GM10847 (cell line): ENCODE measurements around the gene ACSF2.
A peak's percentile ranks its signal among the peaks of the same experiment; 100 is the strongest.

Source experiments
- POLR2A ChIP-seq: IDR thresholded peaks from 2 replicates; pipeline ENCODE4 v1.6.1; 2011; ENCODE audit not compliant: insufficient read length; ENCODE audit errors: extremely low read depth

ACSF2 gene

GRCh38 chr17:50397111-50397918 is 28.7 kb upstream of the ACSF2 start, which contains the start of gene LRRC59:
Gene LRRC59 (minus strand): TSS chr17:50397523. CDS start chr17:50397317, 206 bp downstream.
- TF ChIP-seq POLR2A: peak; percentile 89

- no peak for TF ChIP-seq POLR2A
These were observed 28.1 kb upstream of the ACSF2 start for GRCh38 chr17:50397919-50398285.

- no peak for TF ChIP-seq POLR2A
These were observed 19.4 kb upstream of the ACSF2 start for GRCh38 chr17:50406578-50406977.

GRCh38 chr17:50407921-50408320 is 18.1 kb upstream of the ACSF2 start:
- TF ChIP-seq POLR2A: no peak

- no peak for TF ChIP-seq POLR2A
These were observed 13.8 kb upstream of the ACSF2 start for GRCh38 chr17:50412188-50412732.

- TF ChIP-seq POLR2A: no peak
These were observed 11.2 kb upstream of the ACSF2 start for GRCh38 chr17:50414808-50415207.

GRCh38 chr17:50420419-50421112 is 5.5 kb upstream of the ACSF2 start:
- no peak for TF ChIP-seq POLR2A

- no peak for TF ChIP-seq POLR2A
These were observed 4.5 kb upstream of the ACSF2 start for GRCh38 chr17:50421308-50422051.

- TF ChIP-seq POLR2A: no peak
These were observed 3.3 kb upstream of the ACSF2 start for GRCh38 chr17:50422738-50423137.

- no peak for TF ChIP-seq POLR2A
These were observed 2.4 kb upstream of the ACSF2 start for GRCh38 chr17:50423553-50424159.

GRCh38 chr17:50424246-50424995 is 1.6 kb upstream of the ACSF2 start:
- no peak for TF ChIP-seq POLR2A

GRCh38 chr17:50424996-50425681 is 879 bp upstream of the ACSF2 start:
- TF ChIP-seq POLR2A: no peak

GRCh38 chr17:50426472-50426782 is 409 bp downstream of the ACSF2 start:
- no peak for TF ChIP-seq POLR2A
